Mononuclear cell (primary cell): ENCODE data around the gene LRRC8E. TPM values are rescaled to one million over a fixed set of nuclear protein-coding genes. Genes with fewer than 3 reads are reported as not detected.
A peak's percentile ranks its signal among the peaks of the same experiment; 100 is the strongest.

Experiments
- H3K27me3 ChIP-seq: 2 replicates; pipeline ENCODE4 v1.6.0; 2011; ENCODE audit warnings: low read length, control low read depth; ENCODE audit not compliant: insufficient read depth
- H3K4me1 ChIP-seq: 2 replicates; pipeline ENCODE4 v1.5.1; 2011; ENCODE audit warnings: mild to moderate bottlenecking, low read length, control low read depth; ENCODE audit not compliant: insufficient read depth
- H3K4me3 ChIP-seq: 2 replicates; pipeline ENCODE4 v1.5.1; 2011; ENCODE audit warnings: mild to moderate bottlenecking, low read length, moderate library complexity
- H3K9me3 ChIP-seq: 2 replicates; pipeline ENCODE4 v1.5.1; 2011; ENCODE audit warnings: low read depth, mild to moderate bottlenecking, control low read depth, low read length
- total RNA-seq: library from RNA; depleted of rRNA; stranded (reverse); fragments of >200 nt; gene quantifications from one replicate; pipeline ENCODE4 v1.2.3, GENCODE V29; 2012

Gene LRRC8E
- total RNA-seq, 1 donor: not detected

- peaks cover 25% of the 10 kb centered on the region for H3K27me3 ChIP-seq
- H3K4me1 ChIP-seq: peaks cover 12% of the 10 kb centered on the region
These were observed 27.3 kb upstream of the LRRC8E start for GRCh38 chr19:7860714-7861618.

DNA sequence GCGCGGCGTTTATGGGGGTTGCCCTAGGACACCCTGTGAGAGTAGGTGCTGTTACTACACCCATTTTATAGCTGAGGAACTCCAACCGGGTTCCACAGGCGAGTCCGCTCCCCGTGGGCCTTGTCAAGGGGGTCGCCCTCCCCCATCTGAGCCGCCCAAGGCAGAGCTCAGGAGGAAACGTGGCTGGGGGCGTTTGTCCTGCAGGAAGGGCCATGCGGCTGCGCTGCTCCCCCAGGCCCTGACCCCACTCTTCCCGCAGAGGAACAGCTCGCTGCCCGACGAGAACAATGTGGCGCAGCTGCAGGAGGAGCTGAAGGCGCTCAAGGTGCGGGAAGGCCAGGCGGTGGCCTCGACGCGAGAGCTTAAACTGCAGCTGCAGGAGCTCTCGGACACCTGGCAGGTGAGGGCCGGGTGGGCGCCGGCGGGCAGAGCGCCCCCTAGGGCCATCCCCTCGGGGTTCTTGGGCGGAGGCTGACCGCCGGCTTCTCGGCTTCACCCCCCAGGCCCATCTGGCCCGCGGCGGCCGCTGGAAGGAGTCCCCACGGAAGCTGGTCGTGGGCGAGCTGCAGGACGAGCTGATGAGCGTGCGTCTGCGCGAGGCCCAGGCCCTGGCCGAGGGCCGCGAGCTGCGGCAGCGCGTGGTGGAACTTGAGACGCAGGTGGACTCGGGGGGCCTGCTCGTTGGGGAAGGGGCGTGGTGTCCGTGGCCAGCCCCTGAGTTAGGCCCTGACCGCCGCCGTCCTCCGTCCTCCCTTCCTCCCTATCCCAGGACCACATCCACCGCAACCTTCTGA, 26.5 kb upstream of the LRRC8E start:
- peaks cover 12% of the 10 kb centered on the region for H3K4me1 ChIP-seq
- H3K27me3 ChIP-seq: peaks cover 25% of the 10 kb centered on the region
- no peaks in the 10 kb centered on the region for H3K9me3 ChIP-seq
- no peak overlapping the region for H3K4me3 ChIP-seq

More at GRCh38 chr19:7860714-7861618, 27.3 kb upstream of the LRRC8E start:
- H3K9me3 ChIP-seq: no peaks in the 10 kb centered on the region
- H3K4me3 ChIP-seq: no peak overlapping the region

DNA sequence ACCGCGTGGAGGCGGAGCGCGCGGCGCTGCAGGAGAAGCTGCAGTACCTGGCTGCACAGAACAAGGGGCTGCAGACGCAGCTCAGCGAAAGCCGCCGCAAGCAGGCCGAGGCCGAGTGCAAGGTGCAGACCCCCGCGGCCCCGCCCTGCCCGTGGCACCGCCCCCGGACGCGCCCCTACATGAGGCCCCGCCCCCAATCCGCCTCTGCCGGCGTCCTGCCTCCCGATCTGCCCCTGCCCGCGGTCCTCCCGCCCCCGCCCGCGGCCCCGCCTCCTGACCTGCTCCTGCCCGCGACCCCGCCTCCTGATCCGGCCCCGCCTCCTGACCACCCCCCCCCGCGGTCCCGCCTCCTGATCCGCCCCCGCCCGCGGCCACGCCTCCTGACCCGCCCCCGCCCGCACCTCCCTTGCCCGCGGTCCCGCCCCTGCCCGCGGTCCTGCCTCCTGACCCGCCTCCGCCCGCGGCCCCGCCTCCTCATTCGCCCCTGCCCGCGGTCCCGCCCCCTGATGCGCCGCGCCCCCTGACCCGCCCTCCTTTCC, 25.8 kb upstream of the LRRC8E start:
- Histone ChIP-seq H3K27me3 (peaks cover 29% of the 10 kb centered on the region), H3K4me3 (no peak overlapping the region), H3K4me1 (peaks cover 12% of the 10 kb centered on the region), H3K9me3 (no peaks in the 10 kb centered on the region)

DNA sequence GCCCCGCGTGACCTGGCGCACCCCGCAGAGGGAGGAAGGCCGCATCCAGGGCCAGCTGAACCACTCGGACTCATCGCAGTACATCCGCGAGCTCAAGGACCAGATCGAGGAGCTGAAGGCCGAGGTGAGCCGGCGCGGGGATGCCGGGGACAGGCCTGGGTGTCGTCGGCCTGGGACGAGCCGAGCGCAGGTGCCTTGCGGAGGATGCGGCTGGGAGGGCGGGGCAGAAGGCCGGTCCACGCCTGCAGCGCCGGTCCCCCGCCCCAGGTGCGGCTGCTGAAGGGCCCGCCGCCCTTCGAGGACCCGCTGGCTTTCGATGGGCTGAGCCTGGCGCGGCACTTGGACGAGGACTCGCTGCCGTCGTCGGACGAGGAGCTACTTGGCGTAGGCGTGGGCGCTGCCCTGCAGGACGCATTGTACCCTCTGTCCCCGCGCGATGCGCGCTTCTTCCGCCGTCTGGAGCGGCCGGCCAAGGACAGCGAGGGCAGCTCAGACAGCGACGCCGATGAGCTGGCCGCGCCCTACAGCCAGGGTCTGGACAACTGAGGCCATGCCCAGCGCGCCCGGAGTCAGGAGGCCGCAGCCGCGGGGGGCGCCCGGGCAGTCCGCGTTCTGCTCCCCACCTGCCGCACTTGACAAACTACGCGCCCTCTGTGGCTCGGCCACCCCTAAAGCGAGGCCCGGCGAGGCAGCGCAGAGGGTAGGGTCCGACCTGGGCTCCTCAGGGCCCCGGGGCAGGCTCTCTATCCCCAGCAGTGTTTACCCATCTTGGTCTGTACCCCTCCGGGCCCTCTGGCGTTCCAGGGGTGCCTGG, 24.9 kb upstream of the LRRC8E start:
- Histone ChIP-seq H3K9me3 (no peaks in the 10 kb centered on the region), H3K27me3 (peaks cover 32% of the 10 kb centered on the region), H3K4me1 (peaks cover 15% of the 10 kb centered on the region), H3K4me3 (no peak overlapping the region)

DNA sequence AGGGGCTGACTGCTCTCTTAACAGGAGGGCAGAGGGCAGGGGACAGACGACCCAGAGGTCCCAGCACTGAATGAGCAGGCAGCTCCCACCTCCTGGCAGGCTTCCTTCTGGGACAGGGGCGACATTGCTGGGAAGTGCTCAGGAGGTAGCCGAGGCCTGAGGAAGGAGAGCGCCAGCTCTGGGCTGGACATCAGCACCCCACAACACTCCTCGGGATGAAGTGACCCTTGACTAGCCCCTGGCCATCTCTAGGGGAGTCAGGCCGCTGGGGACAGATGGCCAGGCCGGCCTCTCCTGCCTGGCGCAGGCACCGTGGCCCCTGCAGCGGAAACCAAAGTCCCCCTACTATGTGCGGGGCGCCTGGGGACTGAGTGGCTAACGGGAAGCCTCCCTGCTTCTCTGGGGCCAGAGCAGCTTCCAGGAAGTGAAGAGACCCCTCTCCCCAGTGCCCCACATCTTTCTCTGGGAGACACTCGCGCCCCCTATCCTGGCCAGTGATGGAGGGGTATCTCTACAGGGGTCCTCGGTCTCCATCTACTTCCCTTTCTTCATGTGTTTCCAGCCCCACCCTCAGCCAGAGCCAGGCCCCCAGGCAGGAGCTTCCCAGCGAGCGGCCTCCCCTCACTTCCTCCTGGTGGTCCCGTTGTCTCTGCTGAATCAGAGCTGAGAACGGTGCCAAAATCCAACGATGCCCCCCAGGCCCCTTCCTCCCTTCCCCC, 24.2 kb upstream of the LRRC8E start:
- H3K9me3 ChIP-seq: no peaks in the 10 kb centered on the region
- peaks cover 37% of the 10 kb centered on the region for H3K27me3 ChIP-seq
- H3K4me3 ChIP-seq: no peak overlapping the region
- peaks cover 22% of the 10 kb centered on the region for H3K4me1 ChIP-seq

DNA sequence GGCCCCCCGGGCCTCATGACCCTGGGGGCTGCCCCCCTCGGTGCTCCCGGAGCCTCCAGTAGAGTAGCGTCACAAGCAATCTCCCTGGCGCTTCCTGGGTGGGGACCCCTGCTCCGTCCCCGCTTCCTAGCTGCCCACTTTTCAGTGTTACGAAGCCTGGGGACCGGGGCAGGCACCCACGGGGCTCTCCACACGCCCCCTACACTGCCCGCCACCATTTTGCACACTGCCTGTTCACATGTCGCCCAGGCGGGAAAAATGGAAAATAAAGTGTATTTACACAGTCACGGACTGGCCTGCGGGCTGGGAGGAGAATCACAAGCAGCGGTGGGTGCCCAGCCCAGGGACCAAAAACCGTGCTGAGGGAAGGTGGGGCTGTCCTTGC, 23.6 kb upstream of the LRRC8E start:
- peaks cover 27% of the 10 kb centered on the region for H3K4me1 ChIP-seq
- H3K9me3 ChIP-seq: no peaks in the 10 kb centered on the region
- H3K27me3 ChIP-seq: peaks cover 37% of the 10 kb centered on the region

GRCh38 chr19:7865262-7865911, 22.9 kb upstream of the LRRC8E start:
- Histone ChIP-seq H3K4me1 (peaks cover 31% of the 10 kb centered on the region), H3K27me3 (peaks cover 37% of the 10 kb centered on the region), H3K4me3 (no peak overlapping the region), H3K9me3 (no peaks in the 10 kb centered on the region)

More for the DNA sequence above, 23.6 kb upstream of the LRRC8E start:
- no peak overlapping the region for H3K4me3 ChIP-seq

GRCh38 chr19:7866399-7867091, 21.8 kb upstream of the LRRC8E start:
- Histone ChIP-seq H3K9me3 (no peaks in the 10 kb centered on the region), H3K4me3 (no peak overlapping the region), H3K27me3 (peaks cover 30% of the 10 kb centered on the region), H3K4me1 (peaks cover 32% of the 10 kb centered on the region)

DNA sequence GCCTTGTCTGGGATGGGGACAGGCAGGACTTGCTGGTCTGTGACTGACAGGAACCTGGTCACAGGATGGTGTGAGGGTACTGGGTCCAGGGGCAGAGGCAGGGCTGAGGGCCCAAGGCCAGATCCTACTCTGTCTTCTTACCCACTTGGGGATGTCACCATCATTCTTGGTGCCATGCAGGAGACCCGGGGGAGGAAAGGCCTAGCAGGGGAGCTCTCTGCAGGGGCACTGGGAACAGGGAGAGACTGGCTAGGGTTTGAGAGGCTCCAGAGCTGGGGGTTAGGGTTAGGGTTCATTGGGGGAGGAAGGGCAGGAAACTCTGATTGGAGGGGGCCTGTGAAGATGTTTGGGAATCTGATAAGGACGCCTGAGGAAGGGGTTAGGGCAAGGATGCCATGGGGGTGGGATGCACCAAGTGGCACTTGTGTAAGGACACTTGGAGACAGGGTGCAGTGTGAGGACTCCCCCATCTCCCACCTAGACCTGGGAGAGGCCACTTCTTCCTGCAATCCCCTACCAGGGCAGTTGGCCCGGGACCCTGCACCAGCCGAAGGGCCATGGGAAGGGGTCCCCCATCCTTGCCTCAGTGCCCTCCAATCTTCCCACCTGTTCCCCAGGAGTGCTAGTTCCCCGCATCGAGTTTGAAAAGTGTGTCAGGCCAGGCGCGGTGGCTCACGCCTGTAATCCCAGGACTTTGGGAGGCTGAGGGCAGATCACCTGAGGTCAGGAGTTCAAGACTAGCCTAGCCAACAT, 21.0 kb upstream of the LRRC8E start:
- Histone ChIP-seq H3K27me3 (peaks cover 26% of the 10 kb centered on the region), H3K4me1 (peaks cover 32% of the 10 kb centered on the region), H3K4me3 (no peak overlapping the region), H3K9me3 (no peaks in the 10 kb centered on the region)

GRCh38 chr19:7868326-7868670, 20.0 kb upstream of the LRRC8E start:
- no peaks in the 10 kb centered on the region for H3K9me3 ChIP-seq
- H3K27me3 ChIP-seq: peaks cover 31% of the 10 kb centered on the region
- peaks cover 34% of the 10 kb centered on the region for H3K4me1 ChIP-seq
- no peak overlapping the region for H3K4me3 ChIP-seq

DNA sequence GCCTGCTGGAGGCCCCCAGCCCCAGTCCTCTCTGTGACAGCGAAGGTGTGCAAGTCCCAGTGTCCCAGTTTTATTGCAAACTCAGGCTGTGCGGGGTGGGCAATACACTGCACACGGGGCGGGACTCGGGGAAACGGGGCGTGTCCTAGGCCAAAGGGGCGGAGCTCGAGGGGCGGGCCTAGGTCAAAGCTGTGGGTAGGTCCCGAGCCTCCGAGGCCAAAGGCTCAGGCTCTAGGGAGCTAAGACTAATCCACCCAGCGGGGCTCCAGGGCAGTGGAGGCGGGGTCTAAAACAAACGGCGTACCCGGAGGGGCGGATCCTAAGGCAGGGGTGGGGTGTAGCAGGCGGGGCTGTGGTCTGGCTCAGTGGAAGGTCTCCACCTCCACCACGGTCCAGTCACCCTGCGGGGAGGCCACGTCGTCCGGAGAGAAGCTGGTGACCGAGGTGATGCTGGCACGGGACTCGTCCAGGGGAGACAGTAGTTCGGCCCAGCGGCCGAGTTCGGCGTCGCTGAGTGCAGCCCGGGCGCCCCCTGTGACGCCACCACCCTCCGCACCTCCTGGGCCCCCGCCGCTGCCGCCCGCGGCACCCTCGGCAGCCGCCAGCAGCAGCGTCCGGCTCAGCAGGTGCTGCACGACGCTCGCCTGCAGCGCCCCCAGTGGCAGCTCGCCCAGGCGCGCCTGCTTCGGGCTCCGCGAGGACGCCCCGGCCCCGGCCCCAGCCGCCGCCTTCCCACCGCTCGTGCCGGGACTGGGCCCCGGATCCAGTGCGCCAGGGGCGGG, 19.4 kb upstream of the LRRC8E start:
- Histone ChIP-seq H3K9me3 (no peaks in the 10 kb centered on the region), H3K27me3 (peaks cover 30% of the 10 kb centered on the region), H3K4me1 (peaks cover 37% of the 10 kb centered on the region), H3K4me3 (peak overlapping the region; percentile 22)

DNA sequence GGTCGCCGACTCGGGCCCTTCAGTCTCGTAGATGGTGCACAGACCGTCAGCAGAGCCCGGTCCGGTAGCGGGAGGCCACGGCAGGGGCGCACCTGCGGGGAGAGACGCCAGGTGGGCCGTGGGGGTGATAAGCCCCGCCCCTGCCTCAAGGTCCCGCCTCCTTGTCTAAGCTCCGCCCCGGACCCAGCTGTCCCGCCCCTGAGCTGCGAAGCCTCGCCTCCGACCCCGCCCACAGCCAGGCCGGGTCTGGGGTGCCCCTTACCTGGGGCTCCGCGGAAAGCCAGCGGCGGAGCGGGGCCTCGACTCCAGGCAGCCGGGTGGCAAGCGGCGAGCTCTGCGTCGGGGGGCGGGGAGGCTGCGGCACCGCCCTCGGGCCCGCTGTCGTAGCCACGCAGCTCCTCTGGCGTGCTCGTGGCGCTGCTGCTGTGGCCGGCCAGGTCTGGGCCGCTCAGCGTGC, 18.8 kb upstream of the LRRC8E start:
- Histone ChIP-seq H3K9me3 (no peaks in the 10 kb centered on the region), H3K4me1 (peaks cover 38% of the 10 kb centered on the region), H3K27me3 (peaks cover 28% of the 10 kb centered on the region), H3K4me3 (peak overlapping the region; percentile 10)
